OCI-LY3 (cell line): ENCODE results near the gene RNASE12.

ENCODE experiments used
- H2AFZ ChIP-seq: fragments of 200-600, 300-600 bp; shearing (Covaris generic); 2 replicates; pipeline ENCODE4 v1.6.0; 2014; ENCODE audit warnings: antibody characterized with exemption, low read depth, low read length
- H3K27ac ChIP-seq: fragments of 200-600, 300-600 bp; sonication (generic); 2 replicates; pipeline ENCODE4 v1.5.1; 2014; ENCODE audit warnings: mild to moderate bottlenecking, low read length, moderate library complexity, mixed read lengths
- H3K27me3 ChIP-seq: fragments of 200-600, 300-600 bp; sonication (generic); 2 replicates; pipeline ENCODE4 v1.6.1; 2014; ENCODE audit warnings: low read depth, low read length, mixed read lengths
- H3K36me3 ChIP-seq: fragments of 200-600, 300-600 bp; sonication (generic); replicated peaks from 2 replicates; pipeline ENCODE3; 2014; ENCODE audit warnings: low read depth, low read length, mixed read lengths
- H3K4me1 ChIP-seq: fragments of 300-600, 200-600 bp; sonication (generic); 2 replicates; pipeline ENCODE4 v1.6.1; 2014; ENCODE audit warnings: low read length, mixed read lengths
- H3K4me2 ChIP-seq: fragments of 200-600, 300-600 bp; sonication (generic); 2 replicates; pipeline ENCODE4 v1.6.1; 2014; ENCODE audit warnings: low read length, mixed read lengths
- H3K4me3 ChIP-seq: fragments of 300-600, 200-600 bp; sonication (generic); 2 replicates; pipeline ENCODE4 v1.5.1; 2014; ENCODE audit warnings: antibody characterized with exemption, mild to moderate bottlenecking, low read length, moderate library complexity
- H3K79me2 ChIP-seq: fragments of 300-600, 200-600 bp; shearing (Covaris generic); 2 replicates; pipeline ENCODE4 v1.6.1; 2014; ENCODE audit warnings: mild to moderate bottlenecking, low read length, mixed read lengths
- H3K9ac ChIP-seq: fragments of 300-600, 200-600 bp; shearing (Covaris generic); 2 replicates; pipeline ENCODE4 v1.6.0; 2014; ENCODE audit warnings: mild to moderate bottlenecking, low read length, moderate library complexity
- H3K9me3 ChIP-seq: fragments of 200-600, 300-600 bp; shearing (Covaris generic); 2 replicates; pipeline ENCODE4 v1.6.1; 2014; ENCODE audit warnings: low read length, mixed read lengths; ENCODE audit not compliant: insufficient read depth
- H4K20me1 ChIP-seq: fragments of 200-600, 300-600 bp; sonication (generic); 2 replicates; pipeline ENCODE4 v1.6.1; 2016; ENCODE audit warnings: low read length, mixed read lengths; ENCODE audit not compliant: insufficient read depth
- EZH2phosphoT487 ChIP-seq: fragments of 200-600 bp; shearing (Covaris generic); IDR thresholded peaks from 2 replicates; pipeline ENCODE4 v1.6.1; 2018; ENCODE audit warnings: antibody characterized with exemption, mixed run types, low read depth
- TF ChIP-seq, protein P1 (sequence below): fragments of 200-600, 300-600 bp; sonication (generic); IDR thresholded peaks from 2 replicates; pipeline ENCODE4 v1.5.1; 2014; ENCODE audit warnings: antibody characterized with exemption, low read length, low read depth

RNASE12 gene

DNA sequence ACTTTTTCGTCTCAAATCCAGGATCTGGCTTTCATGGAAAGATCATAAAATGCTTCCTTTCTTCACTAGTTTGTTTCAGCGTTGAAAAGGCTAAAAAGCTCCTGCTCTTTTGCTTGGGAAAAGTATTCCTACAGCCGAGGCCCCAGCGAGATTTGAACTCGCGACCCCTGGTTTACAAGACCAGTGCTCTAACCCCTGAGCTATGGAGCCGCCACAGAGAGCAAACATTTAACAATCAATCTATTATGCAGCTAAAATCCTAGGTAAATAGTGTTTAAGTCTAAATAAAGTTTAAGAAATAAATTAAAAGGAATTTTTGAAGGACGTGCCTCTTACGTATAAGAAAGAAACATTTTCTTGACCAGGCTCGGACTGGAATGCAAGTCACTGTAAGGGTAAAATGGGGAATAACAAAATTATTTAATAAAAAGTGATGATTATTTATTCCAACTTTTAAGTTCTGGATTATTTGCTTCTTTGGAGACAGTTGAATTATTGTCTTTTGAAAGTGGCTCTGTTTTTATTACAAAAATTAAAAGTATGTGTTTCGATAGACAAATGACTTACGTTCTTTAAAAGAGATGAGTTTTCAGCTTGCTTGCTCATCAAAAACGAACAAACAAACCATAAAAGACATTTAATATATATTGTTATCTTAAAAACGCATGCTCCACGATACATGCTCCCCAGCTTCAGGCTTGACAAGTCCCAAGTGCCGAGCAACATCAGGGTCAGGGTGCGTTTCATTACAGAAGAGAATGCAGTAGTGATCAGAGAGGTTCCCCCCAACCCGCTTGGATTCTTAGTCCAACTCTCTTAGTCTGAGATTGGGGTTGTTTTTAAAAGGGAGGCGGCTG is 40.1 kb upstream of the RNASE12 start:
- Histone ChIP-seq H3K79me2 (no peaks in the 10 kb centered on the region), H2AFZ (peak overlapping the region; percentile 59), H3K36me3 (no peaks in the 10 kb centered on the region), H3K9ac (peak overlapping the region; percentile 72), H3K4me2 (peak overlapping the region; percentile 86), H3K4me3 (peak overlapping the region; percentile 83), H3K9me3 (no peaks in the 10 kb centered on the region), H4K20me1 (no peaks in the 10 kb centered on the region), H3K4me1 (peaks cover 8% of the 10 kb centered on the region; the same call in 1 of the 2 replicates), H3K27me3 (peaks cover 18% of the 10 kb centered on the region), H3K27ac (peak overlapping the region; percentile 25)
- TF ChIP-seq EZH2phosphoT487: no peak
- TF ChIP-seq, protein P1, sequence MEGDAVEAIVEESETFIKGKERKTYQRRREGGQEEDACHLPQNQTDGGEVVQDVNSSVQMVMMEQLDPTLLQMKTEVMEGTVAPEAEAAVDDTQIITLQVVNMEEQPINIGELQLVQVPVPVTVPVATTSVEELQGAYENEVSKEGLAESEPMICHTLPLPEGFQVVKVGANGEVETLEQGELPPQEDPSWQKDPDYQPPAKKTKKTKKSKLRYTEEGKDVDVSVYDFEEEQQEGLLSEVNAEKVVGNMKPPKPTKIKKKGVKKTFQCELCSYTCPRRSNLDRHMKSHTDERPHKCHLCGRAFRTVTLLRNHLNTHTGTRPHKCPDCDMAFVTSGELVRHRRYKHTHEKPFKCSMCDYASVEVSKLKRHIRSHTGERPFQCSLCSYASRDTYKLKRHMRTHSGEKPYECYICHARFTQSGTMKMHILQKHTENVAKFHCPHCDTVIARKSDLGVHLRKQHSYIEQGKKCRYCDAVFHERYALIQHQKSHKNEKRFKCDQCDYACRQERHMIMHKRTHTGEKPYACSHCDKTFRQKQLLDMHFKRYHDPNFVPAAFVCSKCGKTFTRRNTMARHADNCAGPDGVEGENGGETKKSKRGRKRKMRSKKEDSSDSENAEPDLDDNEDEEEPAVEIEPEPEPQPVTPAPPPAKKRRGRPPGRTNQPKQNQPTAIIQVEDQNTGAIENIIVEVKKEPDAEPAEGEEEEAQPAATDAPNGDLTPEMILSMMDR: no peak

DNA sequence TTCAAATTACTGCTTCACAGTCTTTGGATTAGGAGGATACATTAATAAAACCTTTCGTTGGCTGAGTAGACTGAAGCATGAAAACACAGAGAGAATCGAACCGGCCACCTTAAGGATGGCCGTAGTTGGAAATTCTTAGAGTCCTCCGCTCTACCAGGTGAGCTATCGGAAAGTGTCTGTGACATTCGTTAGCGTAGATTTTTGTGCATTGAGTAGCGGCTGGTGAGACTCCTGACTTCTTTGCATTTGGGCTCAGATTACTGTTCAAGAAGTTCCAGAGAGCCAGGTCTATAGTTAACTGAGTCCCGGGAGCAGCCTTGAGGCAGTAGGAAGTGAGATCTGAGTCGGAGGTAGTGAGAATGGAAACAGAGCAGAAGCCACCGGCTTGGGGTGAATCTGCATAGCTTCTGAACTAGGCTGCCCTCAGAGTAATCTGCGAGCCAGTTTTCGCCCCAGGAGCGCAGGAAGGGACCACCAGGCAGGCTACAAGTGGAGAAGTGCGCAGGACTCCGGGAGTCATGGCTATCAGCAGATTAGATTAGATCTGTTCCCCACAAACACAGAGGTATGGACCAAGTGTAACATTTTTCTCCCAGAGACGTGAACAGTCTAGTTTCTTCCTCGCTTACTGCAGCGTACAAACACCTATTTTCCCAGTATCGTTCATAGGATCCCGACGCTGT is 39.3 kb upstream of the RNASE12 start:
- Histone ChIP-seq H4K20me1 (no peaks in the 10 kb centered on the region), H2AFZ (no peak overlapping the region), H3K27ac (peak overlapping the region; percentile 25), H3K79me2 (no peaks in the 10 kb centered on the region), H3K9ac (peak overlapping the region; percentile 72), H3K4me2 (peak overlapping the region; percentile 86), H3K27me3 (peaks cover 18% of the 10 kb centered on the region), H3K4me3 (peak overlapping the region; percentile 83), H3K9me3 (no peaks in the 10 kb centered on the region), H3K4me1 (peaks cover 8% of the 10 kb centered on the region; the same call in 1 of the 2 replicates), H3K36me3 (no peaks in the 10 kb centered on the region)
- TF ChIP-seq EZH2phosphoT487: no peak
- TF ChIP-seq, protein P1: no peak

DNA sequence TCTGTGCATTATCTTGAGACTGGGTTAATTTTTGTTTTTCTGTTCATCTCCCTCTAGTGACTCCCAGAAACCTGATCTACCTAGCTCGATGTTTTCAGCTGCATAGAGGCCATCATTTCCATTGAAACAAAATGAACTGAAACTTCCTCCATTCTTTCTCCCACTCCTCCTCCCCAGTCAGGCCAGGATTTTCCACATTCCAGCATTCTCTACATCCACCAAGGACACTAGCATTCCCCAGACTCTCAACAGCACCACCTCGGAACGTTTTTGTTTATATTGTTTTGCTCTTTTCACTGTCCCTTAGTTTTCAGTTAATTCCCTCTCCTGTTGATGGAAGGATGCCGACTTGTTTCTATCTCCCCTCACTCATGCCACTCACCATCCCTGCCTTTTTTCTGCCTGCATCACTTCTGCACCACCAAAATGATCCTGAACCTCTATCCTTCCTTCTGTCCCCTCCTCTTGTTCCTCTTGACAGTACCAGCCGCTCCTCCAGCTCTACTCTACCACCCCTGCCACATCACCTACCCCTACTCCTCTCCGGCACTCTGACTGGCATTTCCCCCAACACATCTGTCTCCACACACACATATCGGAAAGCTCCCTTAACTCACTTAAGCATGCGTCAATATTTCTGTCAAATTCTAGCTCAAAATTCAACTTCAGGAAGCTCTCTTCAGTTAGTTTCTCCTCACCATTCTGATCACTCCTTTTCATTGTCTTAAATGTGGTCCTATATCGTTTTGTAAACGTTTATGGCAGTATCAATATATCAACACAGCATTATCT is 37.1 kb upstream of the RNASE12 start:
- Histone ChIP-seq H2AFZ (no peak overlapping the region), H4K20me1 (no peaks in the 10 kb centered on the region), H3K79me2 (no peaks in the 10 kb centered on the region), H3K27me3 (peaks cover 18% of the 10 kb centered on the region), H3K4me3 (no peak overlapping the region), H3K27ac (no peak overlapping the region), H3K9me3 (no peaks in the 10 kb centered on the region), H3K9ac (no peak overlapping the region), H3K4me1 (peaks cover 10% of the 10 kb centered on the region; the same call in 1 of the 2 replicates), H3K4me2 (no peak overlapping the region), H3K36me3 (no peaks in the 10 kb centered on the region)
- TF ChIP-seq EZH2phosphoT487: no peak
- TF ChIP-seq, protein P1: no peak
